ENCODE data around the gene SERPIND1.
"Not testable (repeated sequence)": the region's sequence is repeated elsewhere in the genome, so short reads cannot be mapped to it uniquely, and the experiment has no call there.

SERPIND1 gene, protein sequence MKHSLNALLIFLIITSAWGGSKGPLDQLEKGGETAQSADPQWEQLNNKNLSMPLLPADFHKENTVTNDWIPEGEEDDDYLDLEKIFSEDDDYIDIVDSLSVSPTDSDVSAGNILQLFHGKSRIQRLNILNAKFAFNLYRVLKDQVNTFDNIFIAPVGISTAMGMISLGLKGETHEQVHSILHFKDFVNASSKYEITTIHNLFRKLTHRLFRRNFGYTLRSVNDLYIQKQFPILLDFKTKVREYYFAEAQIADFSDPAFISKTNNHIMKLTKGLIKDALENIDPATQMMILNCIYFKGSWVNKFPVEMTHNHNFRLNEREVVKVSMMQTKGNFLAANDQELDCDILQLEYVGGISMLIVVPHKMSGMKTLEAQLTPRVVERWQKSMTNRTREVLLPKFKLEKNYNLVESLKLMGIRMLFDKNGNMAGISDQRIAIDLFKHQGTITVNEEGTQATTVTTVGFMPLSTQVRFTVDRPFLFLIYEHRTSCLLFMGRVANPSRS

GRCh38 chr22:20773793-20774212 is at the start of gene SERPIND1:
TSS of gene SERPIND1 (plus strand) at chr22:20774113. CDS start at chr22:20779313, 5,200 bp downstream.
- no peak for DNase-seq

DNA sequence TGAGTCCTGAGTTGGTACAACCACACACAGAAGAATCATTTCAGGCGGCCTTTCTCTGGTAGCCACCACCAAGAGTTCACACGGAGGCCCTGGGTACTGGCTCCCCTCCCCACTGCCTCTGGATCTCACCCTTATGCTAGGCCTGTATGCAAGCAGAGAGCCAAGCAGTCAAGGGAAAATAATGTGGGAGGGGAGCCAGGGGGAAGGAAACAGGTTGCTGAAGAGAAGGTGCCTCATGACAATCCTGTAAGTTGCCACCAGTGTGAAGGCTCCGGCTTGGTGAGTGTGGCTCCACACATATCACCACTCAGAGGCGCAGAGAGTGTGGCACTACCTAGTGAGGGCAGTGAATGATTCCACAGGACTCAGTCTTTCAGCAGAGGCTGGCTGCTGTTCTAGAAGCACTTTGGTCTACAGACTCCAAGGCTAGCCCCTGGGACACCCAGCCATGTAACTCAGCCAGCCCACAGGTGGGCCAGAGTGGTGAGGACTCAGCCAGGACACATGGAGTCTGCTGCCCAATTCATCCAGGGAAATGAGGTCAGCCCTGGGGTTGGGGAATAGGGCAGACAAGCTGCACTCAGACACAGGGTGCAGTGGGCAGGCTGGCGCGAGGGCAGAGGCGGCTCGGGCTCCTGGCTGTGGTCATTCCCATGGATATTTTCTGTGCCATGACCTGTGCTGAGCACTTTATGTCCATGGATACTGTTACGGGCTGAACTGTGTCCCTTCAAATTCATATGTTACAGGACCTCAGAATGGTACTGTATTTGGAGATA is 49.0 kb upstream of the SERPIND1 start:
- no peak for DNase-seq

DNA sequence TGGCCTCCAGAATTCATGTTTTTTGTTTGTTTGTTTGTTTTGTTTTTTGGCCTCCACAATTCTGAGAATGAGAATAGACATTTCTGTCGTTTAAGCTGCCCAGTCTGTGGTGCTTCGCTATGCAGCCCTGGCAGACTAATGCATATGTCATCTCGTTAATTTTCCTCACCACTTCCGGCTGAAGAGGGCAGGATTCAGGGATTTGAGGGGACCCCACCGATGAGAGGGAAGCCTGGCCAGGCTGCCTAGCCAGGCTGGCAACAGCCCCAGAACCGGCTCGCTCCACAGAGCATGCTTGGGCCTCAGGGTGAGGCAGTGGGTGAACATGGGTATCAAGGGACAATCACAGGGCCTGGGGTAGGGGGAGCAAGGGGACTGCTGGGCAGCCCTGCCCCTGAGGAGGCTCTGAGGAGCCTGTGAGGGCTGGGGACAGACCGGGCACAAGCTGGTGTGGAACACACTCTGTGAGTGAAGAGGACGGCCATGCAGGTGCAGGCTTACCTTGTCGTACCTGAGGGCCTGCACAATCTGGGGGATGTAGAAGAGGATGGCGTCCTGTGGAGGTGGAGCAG is 47.8 kb upstream of the SERPIND1 start:
- DNase-seq: no peak

- no peak for DNase-seq
Measured at GRCh38 chr22:20727118-20728015, 46.5 kb upstream of the SERPIND1 start.

DNA sequence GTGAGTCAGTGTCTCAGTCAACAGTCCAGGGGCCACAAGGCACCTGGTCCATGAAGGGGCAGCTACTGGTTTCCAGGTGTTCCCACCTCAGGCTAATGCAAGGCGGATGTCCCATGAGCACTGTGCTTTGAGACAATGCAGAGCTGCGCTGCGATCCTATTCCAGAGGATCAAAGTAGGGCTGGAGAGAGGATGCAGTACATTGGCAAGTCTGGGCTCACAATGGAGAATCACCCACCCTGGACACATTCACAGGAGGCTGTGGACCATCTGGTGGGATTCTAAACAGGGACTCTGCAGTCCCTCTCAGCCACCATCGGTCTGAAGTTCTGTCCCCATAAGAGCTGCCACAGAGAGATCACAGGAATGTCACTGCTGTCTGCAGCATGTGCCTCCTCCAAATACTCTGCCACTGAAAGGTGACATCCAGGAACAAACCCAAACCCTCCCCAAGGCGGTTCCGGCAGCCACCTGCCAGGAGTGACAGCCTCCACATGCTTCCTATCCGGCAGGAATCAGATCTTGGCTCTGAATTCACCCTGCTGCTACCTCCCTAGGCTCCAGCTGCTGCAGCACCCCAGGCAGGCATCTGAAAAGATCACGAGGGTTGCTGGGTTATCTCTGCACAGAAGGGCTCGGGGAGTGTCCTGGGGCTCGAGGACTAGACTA is 45.3 kb upstream of the SERPIND1 start:
- no peak for DNase-seq

- no peak for DNase-seq
Measured at GRCh38 chr22:20729194-20729593, 44.7 kb upstream of the SERPIND1 start.

DNA sequence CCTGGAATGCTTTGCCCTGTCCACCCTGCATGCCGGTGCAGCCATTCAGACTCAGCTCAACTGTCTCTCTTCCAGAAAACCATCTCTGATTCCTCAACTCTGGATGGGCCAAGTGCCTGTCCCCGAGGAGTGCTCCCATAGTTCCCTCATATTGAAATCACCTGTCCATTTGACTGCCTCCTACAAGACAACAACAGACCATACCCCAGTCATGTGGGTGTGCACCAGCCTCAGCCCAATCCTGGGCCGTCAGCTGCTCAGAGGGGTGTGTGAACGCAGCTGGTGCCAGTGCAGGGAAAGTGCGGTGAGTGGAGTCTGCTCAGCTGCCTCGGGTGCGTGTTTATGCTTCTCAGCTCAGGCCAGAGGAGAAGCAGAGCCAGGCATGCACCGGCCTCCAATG is 41.5 kb upstream of the SERPIND1 start:
- not testable (repeated sequence) for DNase-seq

GRCh38 chr22:20735356-20736162 is 38.4 kb upstream of the SERPIND1 start:
- not testable (repeated sequence) for DNase-seq

- not testable (repeated sequence) for DNase-seq
Measured at GRCh38 chr22:20736891-20737290, 37.0 kb upstream of the SERPIND1 start.

GRCh38 chr22:20738394-20739089 is 35.4 kb upstream of the SERPIND1 start:
- no peak for DNase-seq

DNA sequence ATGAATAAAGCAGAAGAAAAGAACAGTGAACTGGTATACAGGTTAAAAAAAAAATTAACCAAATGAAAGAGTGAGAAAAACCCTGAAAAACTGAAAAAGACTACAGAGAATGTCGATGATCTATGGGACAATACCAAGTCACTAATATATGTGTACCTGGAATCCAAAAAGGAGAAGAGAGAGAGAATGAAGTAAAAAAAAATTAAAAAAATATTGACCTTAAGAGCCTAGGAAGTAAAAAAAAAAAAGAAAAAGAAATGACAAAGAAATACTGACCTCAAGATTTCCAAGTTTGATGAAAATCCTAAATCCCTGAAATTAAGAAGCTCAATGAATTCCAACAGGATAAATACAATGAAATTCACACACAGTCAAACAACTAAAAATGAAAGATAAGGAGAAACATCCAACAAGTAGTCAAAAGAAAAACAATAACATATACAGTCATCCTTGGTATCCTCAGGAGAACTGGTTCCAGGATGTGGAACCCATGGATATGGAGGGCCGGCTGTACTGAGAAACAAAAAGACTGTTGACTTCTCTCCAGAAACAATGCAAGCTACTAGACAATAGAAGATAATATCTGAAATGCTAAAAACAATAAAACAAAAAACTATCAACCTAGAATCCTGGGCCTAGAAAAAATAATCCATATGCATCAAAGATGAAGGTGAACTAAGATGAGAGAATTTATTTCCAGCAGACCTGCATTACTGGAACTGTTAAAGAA is 33.5 kb upstream of the SERPIND1 start:
- DNase-seq: no peak

GRCh38 chr22:20741008-20741633 is 32.8 kb upstream of the SERPIND1 start:
- DNase-seq: no peak

GRCh38 chr22:20741634-20742581 is 32.0 kb upstream of the SERPIND1 start:
- peak; percentile 6 for DNase-seq

DNA sequence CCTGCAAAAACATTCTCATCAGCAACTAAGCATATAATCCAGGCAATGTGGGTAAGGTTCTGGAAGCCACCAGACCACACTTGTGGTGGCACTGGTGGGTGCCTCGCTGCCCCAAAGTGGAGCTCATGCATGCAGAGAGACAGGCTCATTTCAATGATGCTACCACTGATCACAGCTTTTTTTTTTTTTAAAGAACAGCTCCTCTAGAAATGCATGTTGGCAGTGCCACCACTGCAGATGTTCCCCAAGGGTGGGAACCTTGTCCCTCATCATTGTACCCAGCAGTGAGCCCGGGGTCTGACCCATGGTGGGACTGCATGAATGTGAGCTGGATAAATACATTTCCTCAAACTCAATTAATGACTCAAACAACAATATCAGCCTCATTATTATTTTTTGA is 31.1 kb upstream of the SERPIND1 start:
- no peak for DNase-seq

DNA sequence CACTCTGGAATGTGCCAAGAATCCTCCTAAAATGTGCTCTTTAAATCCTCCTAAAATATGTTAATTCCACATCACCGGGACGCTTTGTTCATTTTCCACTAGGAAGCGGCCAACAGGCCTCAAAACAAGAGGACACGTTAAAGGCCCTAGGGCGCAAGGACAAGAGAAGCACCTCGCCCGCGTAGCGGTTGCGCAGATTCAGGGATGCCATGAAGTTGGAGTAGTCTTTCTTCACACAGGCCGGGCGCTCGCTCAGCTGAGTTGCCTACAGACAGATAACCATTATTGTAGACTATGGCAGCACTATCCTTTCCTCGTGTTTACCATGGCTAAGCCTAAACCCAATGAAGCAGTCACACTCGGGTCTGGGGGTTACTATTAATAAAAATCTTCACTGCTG is 29.5 kb upstream of the SERPIND1 start:
- no peak for DNase-seq

- no peak for DNase-seq
Measured at GRCh38 chr22:20745119-20745518, 28.8 kb upstream of the SERPIND1 start.

DNA sequence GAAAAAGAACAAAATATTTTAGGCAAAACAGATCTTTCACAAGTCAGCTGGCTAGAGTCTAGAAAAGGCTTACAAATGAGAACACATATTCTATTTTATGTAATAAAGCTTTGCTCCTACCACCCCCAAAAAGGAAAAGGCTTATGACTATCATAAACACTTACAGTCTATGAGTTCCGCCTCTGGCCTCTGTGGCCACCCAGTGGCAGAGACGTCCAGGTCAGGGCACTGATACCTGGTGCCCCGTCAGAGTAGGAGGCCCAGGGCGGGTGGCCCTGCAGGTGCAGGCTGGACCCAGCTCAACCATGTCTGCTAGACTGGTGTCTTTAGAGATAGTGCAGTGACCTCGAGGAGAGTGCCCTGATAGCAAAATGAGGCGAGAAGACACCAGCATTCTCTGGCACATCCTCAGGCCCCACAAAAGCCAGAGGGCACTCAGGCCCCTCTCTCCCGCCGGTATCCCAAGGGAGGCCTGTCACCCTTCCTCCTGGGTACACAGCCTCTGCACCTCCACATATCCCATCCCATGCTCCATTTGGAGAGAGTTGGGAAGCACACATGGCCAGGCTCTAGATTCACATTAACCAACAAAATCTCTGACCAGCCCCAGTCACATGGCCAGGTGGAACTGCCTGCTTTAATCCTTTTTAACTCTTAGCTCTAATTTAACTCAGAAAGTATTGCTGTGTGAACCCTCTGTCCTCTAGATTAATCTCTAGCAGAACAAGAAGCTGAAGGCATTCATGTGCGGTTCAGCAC is 27.3 kb upstream of the SERPIND1 start:
- DNase-seq: no peak
